PC-3 (cell line): ENCODE results near the gene UBAP2. TPM values are rescaled to one million over a fixed set of nuclear protein-coding genes. Genes with fewer than 3 reads are reported as not detected.
"Not testable (repeated sequence)": the region's sequence is repeated elsewhere in the genome, so short reads cannot be mapped to it uniquely, and the experiment has no call there.

Experiments
- ATAC-seq: fragments of 200-7000 bp; cut with Tn5 transposase; 2 replicates; pipeline ENCODE4 v1.9.1; 2020; ENCODE audit warnings: mild to moderate bottlenecking, moderate library complexity
- BruUV-seq: library from RNA; stranded (reverse); fragments of 400-500 nt; replicated peaks from 2 replicates; lab custom pipeline; 2021; lab: Mats Ljungman, UMichigan
- CTCF ChIA-PET: fragments of 300-600 bp; sonication (Branson Sonifier 250); formaldehyde crosslinking; loops from one replicate; lab custom pipeline; 2022; ENCODE audit warnings: antibody characterized with exemption; lab: Charles Lee
- POLR2A ChIA-PET: fragments of 300-600 bp; sonication (Branson Sonifier 250); formaldehyde crosslinking; loops from one replicate; lab custom pipeline; 2022; ENCODE audit warnings: antibody characterized with exemption; ENCODE audit not compliant: unreplicated experiment; lab: Charles Lee
- DNase-seq: peaks from one replicate; pipeline ENCODE4 v3.0.0-alpha.2; 2015
- H2AFZ ChIP-seq: fragments of 300-600 bp; sonication (generic); 2 replicates; pipeline ENCODE4 v1.6.0; 2016; ENCODE audit warnings: antibody characterized with exemption, low read length
- H3F3A ChIP-seq: fragments of 300-600 bp; sonication (generic); one replicate; pipeline ENCODE4 v1.6.0; 2017; ENCODE audit warnings: antibody characterized with exemption, low read length, control low read depth, mild to moderate bottlenecking; ENCODE audit not compliant: unreplicated experiment
- H3K27ac ChIP-seq: fragments of 300-600 bp; sonication (generic); 2 replicates; pipeline ENCODE4 v1.5.1; 2016; ENCODE audit warnings: mild to moderate bottlenecking, low read length
- H3K27me3 ChIP-seq: fragments of 300-600 bp; sonication (generic); 2 replicates; pipeline ENCODE4 v1.6.1; 2016; ENCODE audit warnings: low read length, mixed read lengths
- H3K36me3 ChIP-seq: fragments of 300-600 bp; sonication (generic); 2 replicates; pipeline ENCODE4 v1.6.1; 2016; ENCODE audit warnings: low read depth, mixed run types, low read length, mixed read lengths
- H3K4me1 ChIP-seq: fragments of 300-600 bp; sonication (generic); 2 replicates; pipeline ENCODE4 v1.5.1; 2016; ENCODE audit warnings: low read length; ENCODE audit not compliant: insufficient read depth
- H3K4me2 ChIP-seq: fragments of 300-600 bp; sonication (generic); 2 replicates; pipeline ENCODE4 v1.6.0; 2016; ENCODE audit warnings: low read length
- H3K4me3 ChIP-seq: fragments of 300-600 bp; sonication (generic); 2 replicates; pipeline ENCODE4 v1.5.1; 2016; ENCODE audit warnings: mild to moderate bottlenecking, low read length, mixed read lengths
- H3K79me2 ChIP-seq: fragments of 300-600 bp; sonication (generic); 2 replicates; pipeline ENCODE4 v1.6.1; 2017; ENCODE audit warnings: low read length, mixed read lengths
- H3K9ac ChIP-seq: fragments of 300-600 bp; sonication (generic); 2 replicates; pipeline ENCODE4 v1.6.0; 2016; ENCODE audit warnings: mild to moderate bottlenecking, low read length
- H3K9me2 ChIP-seq: fragments of 300-600 bp; sonication (generic); replicated peaks from 2 replicates; pipeline ENCODE4 v1.6.1; 2016; ENCODE audit warnings: mixed run types, low read length, mixed read lengths
- H3K9me3 ChIP-seq: fragments of 300-600 bp; sonication (generic); 2 replicates; pipeline ENCODE4 v1.6.1; 2016; ENCODE audit warnings: low read length, mixed read lengths
- H4K20me1 ChIP-seq: fragments of 300-600 bp; sonication (generic); 2 replicates; pipeline ENCODE4 v1.6.1; 2016; ENCODE audit warnings: low read length, mixed read lengths
- CTCF ChIP-seq: fragments of 300-600 bp; sonication (generic); conservative IDR thresholded peaks from 2 replicates; pipeline ENCODE4 v1.5.1; 2017; ENCODE audit warnings: antibody characterized with exemption, low read depth, mild to moderate bottlenecking, low read length
- EZH2 ChIP-seq: fragments of 300-600 bp; sonication (generic); IDR thresholded peaks from one replicate; pipeline ENCODE4 v1.6.1; 2017; ENCODE audit warnings: antibody characterized with exemption, mild to moderate bottlenecking, low read length; ENCODE audit not compliant: unreplicated experiment
- EZH2phosphoT487 ChIP-seq: fragments of 300-600 bp; sonication (generic); IDR thresholded peaks from 2 replicates; pipeline ENCODE4 v1.6.1; 2018; ENCODE audit warnings: mild to moderate bottlenecking, antibody characterized with exemption, low read length, borderline replicate concordance
- intact Hi-C: fragments of 100-400 bp; cut with micrococcal nuclease; formaldehyde crosslinking; loops from 2 replicates; pipeline ENCODE4 v1.9.0; 2023
- total RNA-seq: library from RNA; depleted of rRNA; stranded (reverse); fragments of >200 nt; gene quantifications from 2 replicates; pipeline ENCODE4 v1.2.3, GENCODE V29; 2014

UBAP2 gene
- total RNA-seq, 1 experiment from 2014 or later = 12.6 TPM

- no peak overlapping the region for H3K27ac ChIP-seq
- TF ChIP-seq EZH2 (no peak), EZH2phosphoT487 (no peak), CTCF (no peak)
- peaks cover 4% of the 10 kb centered on the region for H3K36me3 ChIP-seq
- ChIA-PET POLR2A (no interaction called here), CTCF (no interaction called here)
- H3F3A ChIP-seq = no peaks in the 10 kb centered on the region
- no peaks in the 10 kb centered on the region for H3K9me3 ChIP-seq
- H3K4me3 ChIP-seq = no peak overlapping the region
- DNase-seq (no peak), ATAC-seq (no peak)
- no peak overlapping the region for H3K9ac ChIP-seq
- BruUV-seq = no TSS peak
- H3K4me1 ChIP-seq = no peaks in the 10 kb centered on the region
- no peaks in the 10 kb centered on the region for H3K9me2 ChIP-seq
- no peaks in the 10 kb centered on the region for H4K20me1 ChIP-seq
- no peaks in the 10 kb centered on the region for H3K27me3 ChIP-seq
- H3K79me2 ChIP-seq = peaks cover 83% of the 10 kb centered on the region
- no peak overlapping the region for H3K4me2 ChIP-seq
- intact Hi-C loops = no loop called here
- no peak overlapping the region for H2AFZ ChIP-seq
Observed at GRCh38 chr9:34025062-34025461, 23.6 kb downstream of the UBAP2 start.

GRCh38 chr9:34024476-34024875 lies 24.2 kb downstream of the UBAP2 start:
- H4K20me1 ChIP-seq, H3K4me3 ChIP-seq, H3K27me3 ChIP-seq, BruUV-seq, DNase-seq, CTCF ChIA-PET, H3K9ac ChIP-seq, H3K36me3 ChIP-seq, H3K4me2 ChIP-seq, H3K9me3 ChIP-seq, H3F3A ChIP-seq, ATAC-seq, POLR2A ChIA-PET, H3K27ac ChIP-seq, H3K9me2 ChIP-seq, H2AFZ ChIP-seq, H3K4me1 ChIP-seq: not testable (repeated sequence)
- peaks cover 88% of the 10 kb centered on the region for H3K79me2 ChIP-seq
- intact Hi-C loops = loop anchor here (5.0 kb wide), 1 partner anchor 48 kb away; no protein-coding TSS in a partner anchor

- no peaks in the 10 kb centered on the region for H3K4me1 ChIP-seq
- H3F3A ChIP-seq = no peaks in the 10 kb centered on the region
- H3K4me2 ChIP-seq = no peak overlapping the region
- H3K9ac ChIP-seq = no peak overlapping the region
- H3K36me3 ChIP-seq = peaks cover 2% of the 10 kb centered on the region; the same call in 1 of the 2 replicates
- no peaks in the 10 kb centered on the region for H3K27me3 ChIP-seq
- DNase-seq (no peak), ATAC-seq (no peak)
- no peaks in the 10 kb centered on the region for H3K9me3 ChIP-seq
- no peak overlapping the region for H2AFZ ChIP-seq
- no TSS peak for BruUV-seq
- POLR2A ChIA-PET = interaction anchor here (0.7 kb wide), 1 partner anchor 76 kb away, joined by 3 read pairs; no protein-coding TSS in a partner anchor
- H3K79me2 ChIP-seq = peaks cover 35% of the 10 kb centered on the region
- H3K4me3 ChIP-seq = no peak overlapping the region
- TF ChIP-seq EZH2 = no peak
- no peak for TF ChIP-seq CTCF
- no peak for TF ChIP-seq EZH2phosphoT487
- H4K20me1 ChIP-seq = no peaks in the 10 kb centered on the region
- H3K27ac ChIP-seq = no peak overlapping the region
- CTCF ChIA-PET = no interaction called here
- intact Hi-C loops = no loop called here
- H3K9me2 ChIP-seq = no peaks in the 10 kb centered on the region
Observed at GRCh38 chr9:34016149-34016548, 32.5 kb downstream of the UBAP2 start.
